Effector memory CD4-positive, alpha-beta T cell (primary cell): Measurements from ENCODE around the gene TEDC1.

Source experiments
- DNase-seq, 3 donors: peaks; one replicate each; pipeline ENCODE4 v3.0.0-alpha.2; 2020
- H3K27ac ChIP-seq: 2 replicates; pipeline ENCODE4 v1.7.0; 2013; ENCODE audit warnings: mild to moderate bottlenecking, low read length, moderate library complexity; ENCODE audit not compliant: insufficient read depth, poor library complexity, severe bottlenecking
- H3K27me3 ChIP-seq: replicated peaks from 2 replicates; pipeline ENCODE4 v1.7.0; 2013; ENCODE audit warnings: mild to moderate bottlenecking, low read length; ENCODE audit not compliant: insufficient read depth, control insufficient read depth, poor library complexity, severe bottlenecking
- H3K36me3 ChIP-seq: 2 replicates; pipeline ENCODE4 v1.7.0; 2013; ENCODE audit warnings: mild to moderate bottlenecking, low read length, moderate library complexity; ENCODE audit not compliant: control insufficient read depth, insufficient read depth
- H3K4me1 ChIP-seq: 2 replicates; pipeline ENCODE4 v1.7.0; 2013; ENCODE audit warnings: low read length, mild to moderate bottlenecking; ENCODE audit not compliant: control insufficient read depth, insufficient read depth, poor library complexity, severe bottlenecking
- H3K4me3 ChIP-seq: 2 replicates; pipeline ENCODE4 v1.7.0; 2013; ENCODE audit warnings: low read length, low read depth, mild to moderate bottlenecking; ENCODE audit not compliant: insufficient read depth, poor library complexity, severe bottlenecking
- H3K9me3 ChIP-seq: 2 replicates; pipeline ENCODE4 v1.7.0; 2013; ENCODE audit warnings: mild to moderate bottlenecking, low read length, moderate library complexity; ENCODE audit not compliant: control insufficient read depth
- total RNA-seq, 3 donors: gene quantifications; one replicate each; lab custom pipeline; 2026; lab: John Stamatoyannopoulos, UW

Gene TEDC1
- 110 to 300 (median 166) reads per million in 3 donors for total RNA-seq

- Histone ChIP-seq H3K9me3 (no peaks in the 10 kb centered on the region), H3K27ac (peak within 1 kb of the TSS; percentile 100), H3K36me3 (no peaks in the 10 kb centered on the region), H3K4me1 (peaks cover 37% of the 10 kb centered on the region), H3K4me3 (peak within 1 kb of the TSS; percentile 72), H3K27me3 (no peaks in the 10 kb centered on the region)
- peak; percentile 99 for DNase-seq
Observed at GRCh38 chr14:105490572-105491365, at the start of gene TEDC1. TSS of gene TEDC1 (plus strand) at chr14:105491246. CDS start at chr14:105491376, 130 bp downstream.

GRCh38 chr14:105442125-105442524 is 48.9 kb upstream of the TEDC1 start:
- no peak for DNase-seq
- no peaks in the 10 kb centered on the region for H3K9me3 ChIP-seq
- H3K36me3 ChIP-seq = peaks cover 6% of the 10 kb centered on the region
- H3K27me3 ChIP-seq = no peaks in the 10 kb centered on the region
- no peak overlapping the region for H3K4me3 ChIP-seq
- no peaks in the 10 kb centered on the region for H3K4me1 ChIP-seq
- H3K27ac ChIP-seq = no peak overlapping the region

- no peaks in the 10 kb centered on the region for H3K27me3 ChIP-seq
Observed at GRCh38 chr14:105442834-105443233, 48.2 kb upstream of the TEDC1 start.

GRCh38 chr14:105444859-105445258 is 46.2 kb upstream of the TEDC1 start:
- no peak for DNase-seq
- Histone ChIP-seq H3K36me3 (peaks cover 3% of the 10 kb centered on the region), H3K27ac (no peak overlapping the region), H3K27me3 (no peaks in the 10 kb centered on the region), H3K4me3 (no peak overlapping the region), H3K4me1 (no peaks in the 10 kb centered on the region), H3K9me3 (no peaks in the 10 kb centered on the region)

More at GRCh38 chr14:105442834-105443233, 48.2 kb upstream of the TEDC1 start:
- no peaks in the 10 kb centered on the region for H3K9me3 ChIP-seq
- no peak overlapping the region for H3K27ac ChIP-seq
- peaks cover 6% of the 10 kb centered on the region for H3K36me3 ChIP-seq
- H3K4me1 ChIP-seq = no peaks in the 10 kb centered on the region
- no peak for DNase-seq
- no peak overlapping the region for H3K4me3 ChIP-seq

GRCh38 chr14:105445290-105445689 is 45.8 kb upstream of the TEDC1 start:
- Histone ChIP-seq H3K4me3 (no peak overlapping the region), H3K27me3 (no peaks in the 10 kb centered on the region), H3K36me3 (peaks cover 6% of the 10 kb centered on the region), H3K27ac (no peak overlapping the region), H3K4me1 (no peaks in the 10 kb centered on the region), H3K9me3 (no peaks in the 10 kb centered on the region)
- DNase-seq = no peak

GRCh38 chr14:105445901-105446845 is 44.9 kb upstream of the TEDC1 start:
- Histone ChIP-seq H3K4me3 (no peak overlapping the region), H3K9me3 (no peaks in the 10 kb centered on the region), H3K27ac (no peak overlapping the region), H3K36me3 (peaks cover 15% of the 10 kb centered on the region), H3K4me1 (no peaks in the 10 kb centered on the region), H3K27me3 (no peaks in the 10 kb centered on the region)
- no peak for DNase-seq

- H3K36me3 ChIP-seq = peaks cover 17% of the 10 kb centered on the region
- no peak for DNase-seq
- H3K27me3 ChIP-seq = no peaks in the 10 kb centered on the region
- H3K4me1 ChIP-seq = no peaks in the 10 kb centered on the region
- H3K4me3 ChIP-seq = no peak overlapping the region
- no peaks in the 10 kb centered on the region for H3K9me3 ChIP-seq
- H3K27ac ChIP-seq = no peak overlapping the region
Observed at GRCh38 chr14:105446971-105447370, 44.1 kb upstream of the TEDC1 start.

GRCh38 chr14:105447651-105448640 is 43.1 kb upstream of the TEDC1 start:
- H3K36me3 ChIP-seq = peaks cover 18% of the 10 kb centered on the region
- H3K27ac ChIP-seq = no peak overlapping the region
- no peaks in the 10 kb centered on the region for H3K4me1 ChIP-seq

GRCh38 chr14:105448706-105449111 is 42.3 kb upstream of the TEDC1 start:
- H3K4me3 ChIP-seq = no peak overlapping the region
- no peaks in the 10 kb centered on the region for H3K27me3 ChIP-seq
- no peaks in the 10 kb centered on the region for H3K9me3 ChIP-seq
- no peaks in the 10 kb centered on the region for H3K4me1 ChIP-seq
- peak; percentile 47 to 55 (median 52) for DNase-seq
- peaks cover 18% of the 10 kb centered on the region for H3K36me3 ChIP-seq
- no peak overlapping the region for H3K27ac ChIP-seq

More at GRCh38 chr14:105447651-105448640, 43.1 kb upstream of the TEDC1 start:
- H3K27me3 ChIP-seq = no peaks in the 10 kb centered on the region
- H3K9me3 ChIP-seq = no peaks in the 10 kb centered on the region
- no peak for DNase-seq
- H3K4me3 ChIP-seq = no peak overlapping the region
